Nucleus accumbens (tissue), 56 donors: Measurements from ENCODE around the gene SLC9A3.

Experiments used
- DNase-seq, 56 donors: peaks; one replicate each; lab custom pipeline; 2025; lab: John Stamatoyannopoulos, UW

SLC9A3 gene

DNA sequence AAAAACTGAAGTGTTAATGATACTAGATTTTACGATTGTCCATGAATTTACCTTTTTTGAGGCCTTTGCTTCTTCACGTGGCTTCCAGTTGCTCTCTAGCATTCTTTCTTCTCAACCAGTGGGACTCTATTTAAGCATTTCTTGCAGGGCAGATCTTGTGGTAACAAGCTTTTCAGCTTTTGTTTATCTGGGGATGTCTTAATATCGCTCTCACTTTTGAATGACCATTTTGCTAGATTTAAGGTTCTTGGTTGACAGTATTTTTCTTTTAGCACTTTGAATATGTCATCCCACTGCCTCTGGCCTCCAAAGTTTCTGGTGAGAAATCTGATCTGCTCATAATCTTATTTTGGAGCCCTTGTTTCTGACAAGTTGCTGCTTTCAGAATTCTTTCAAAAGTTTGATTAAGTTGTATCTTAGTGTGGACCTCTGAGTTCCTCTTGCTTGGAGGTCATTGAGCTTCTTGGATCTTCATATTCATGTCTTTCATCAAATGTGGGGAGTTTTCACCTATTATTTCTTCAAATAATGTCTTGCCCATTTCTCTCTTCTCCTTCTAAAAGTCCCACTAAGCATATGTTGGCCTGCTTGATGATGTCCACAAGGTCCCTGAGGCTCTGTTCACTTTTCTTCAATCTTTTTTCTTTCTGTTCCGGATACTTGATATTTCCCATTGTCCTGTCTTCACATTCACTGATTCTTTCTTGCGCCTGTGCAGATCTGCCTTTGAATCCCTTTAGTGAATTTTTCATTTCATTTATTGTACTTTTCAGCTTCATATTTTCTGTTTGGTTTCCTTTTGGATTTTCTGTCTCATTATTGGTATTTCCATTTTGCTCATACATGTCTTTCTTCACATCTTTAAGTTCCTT, 72.4 kb downstream of the SLC9A3 start:
- DNase-seq = no peak

DNA sequence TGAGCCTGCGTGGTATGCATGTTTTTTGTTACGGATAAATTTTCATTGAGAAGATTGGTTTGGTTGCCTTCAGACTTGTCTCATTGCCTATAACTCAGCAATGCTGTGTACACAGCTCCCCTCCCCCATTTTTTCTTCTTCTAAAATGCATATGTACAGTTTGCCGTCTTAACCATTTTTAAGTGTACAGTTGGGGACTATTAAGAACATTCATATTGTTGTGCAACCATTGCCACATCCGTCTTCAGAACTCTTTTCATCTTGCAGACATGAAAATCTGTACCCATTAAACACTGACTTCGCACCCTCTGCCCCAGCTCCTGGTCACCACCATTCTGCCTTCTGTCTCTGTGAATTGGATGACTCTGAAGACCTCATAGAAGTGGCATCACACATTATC, 75.1 kb downstream of the SLC9A3 start:
- DNase-seq = no peak

DNA sequence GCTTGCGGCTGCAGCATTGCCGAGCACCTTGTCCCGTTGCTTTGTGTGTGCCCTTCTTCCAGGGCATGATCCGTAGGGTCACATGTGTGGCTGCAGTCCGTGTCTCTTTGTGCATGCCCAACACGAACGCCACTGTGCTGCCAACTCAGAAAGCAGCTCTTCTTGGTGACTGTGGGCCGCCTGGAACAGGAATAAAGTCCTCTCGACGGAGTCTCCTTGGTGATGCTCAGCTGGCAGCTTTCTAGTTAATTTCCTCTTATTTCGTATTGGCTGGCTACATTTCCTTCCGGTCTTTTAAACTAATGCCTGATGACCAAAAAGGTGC, 75.5 kb downstream of the SLC9A3 start:
- peak in 36 of 56 donors; percentile 31 to 81 (median 59) for DNase-seq

DNA sequence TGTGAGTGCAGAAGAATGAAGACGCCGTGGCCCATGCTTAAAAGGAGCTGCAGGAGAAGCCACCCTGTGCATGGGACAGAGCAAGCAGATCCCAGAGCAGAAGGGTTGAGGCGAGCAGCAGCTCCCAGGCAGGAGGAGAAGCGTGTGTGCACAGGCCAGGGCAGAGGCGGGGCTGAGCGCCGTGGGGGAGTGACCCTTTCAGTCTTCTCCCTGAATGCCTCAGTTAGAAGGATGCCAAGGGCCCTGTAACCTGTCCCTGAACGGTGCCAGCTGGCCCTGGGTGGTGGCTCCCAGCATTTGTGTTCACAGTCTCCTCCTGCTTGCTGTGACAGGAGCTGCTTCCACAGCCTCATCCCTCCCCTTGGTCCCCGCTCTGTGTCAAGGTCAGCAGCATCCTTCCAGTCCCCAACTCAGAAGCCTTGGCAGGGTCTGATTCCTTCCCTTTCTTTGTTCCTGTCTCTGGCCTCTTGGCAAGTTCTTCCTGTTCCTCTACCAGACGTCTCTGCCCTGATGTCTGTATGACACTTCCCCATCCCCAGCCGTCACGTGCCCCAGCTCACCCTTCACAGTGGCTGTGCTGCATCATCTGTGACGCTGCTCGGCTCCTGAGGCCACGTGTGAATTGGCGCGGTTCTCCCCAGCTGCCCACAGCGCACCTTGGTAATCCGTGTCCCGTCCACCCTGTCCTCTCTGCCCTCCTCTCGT, 76.0 kb downstream of the SLC9A3 start:
- DNase-seq = peak in 39 of 56 donors; percentile 22 to 79 (median 58)

DNA sequence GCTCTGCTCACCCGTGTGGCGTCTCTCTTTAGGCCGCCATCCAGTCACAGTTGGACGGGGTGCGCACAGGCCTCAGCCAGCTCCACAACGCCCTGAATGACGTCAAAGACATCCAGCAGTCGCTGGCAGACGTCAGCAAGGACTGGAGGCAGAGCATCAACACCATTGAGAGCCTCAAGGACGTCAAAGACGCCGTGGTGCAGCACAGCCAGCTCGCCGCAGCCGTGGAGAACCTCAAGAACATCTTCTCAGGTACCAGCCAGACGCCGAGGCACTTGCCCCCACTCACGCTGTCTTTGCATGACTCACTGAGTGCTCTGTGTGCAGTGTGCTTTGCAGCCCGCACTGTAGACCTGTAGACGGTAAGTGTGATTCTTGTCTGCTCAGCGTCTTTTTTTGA, 76.7 kb downstream of the SLC9A3 start:
- peak in 10 of 56 donors; percentile 9 to 50 (median 32) for DNase-seq

DNA sequence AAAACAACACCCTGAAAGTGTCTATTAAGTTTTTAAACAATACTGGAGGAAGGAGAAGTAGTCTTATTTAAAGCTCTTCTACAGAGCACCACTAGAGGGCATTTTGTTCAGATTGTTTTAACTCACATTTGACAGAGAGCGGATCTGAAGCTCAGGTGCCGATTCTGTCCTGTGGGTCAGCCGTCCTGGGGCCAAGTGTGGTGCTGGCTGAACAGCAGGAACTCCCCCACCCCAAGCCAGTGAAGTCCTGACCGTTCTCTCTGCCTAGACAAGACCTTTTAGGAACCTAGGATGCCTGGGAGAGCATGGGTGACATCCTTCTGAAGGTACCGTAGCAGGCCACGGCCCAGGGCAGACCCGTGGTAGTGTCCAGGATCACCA, 77.4 kb downstream of the SLC9A3 start:
- no peak for DNase-seq

DNA sequence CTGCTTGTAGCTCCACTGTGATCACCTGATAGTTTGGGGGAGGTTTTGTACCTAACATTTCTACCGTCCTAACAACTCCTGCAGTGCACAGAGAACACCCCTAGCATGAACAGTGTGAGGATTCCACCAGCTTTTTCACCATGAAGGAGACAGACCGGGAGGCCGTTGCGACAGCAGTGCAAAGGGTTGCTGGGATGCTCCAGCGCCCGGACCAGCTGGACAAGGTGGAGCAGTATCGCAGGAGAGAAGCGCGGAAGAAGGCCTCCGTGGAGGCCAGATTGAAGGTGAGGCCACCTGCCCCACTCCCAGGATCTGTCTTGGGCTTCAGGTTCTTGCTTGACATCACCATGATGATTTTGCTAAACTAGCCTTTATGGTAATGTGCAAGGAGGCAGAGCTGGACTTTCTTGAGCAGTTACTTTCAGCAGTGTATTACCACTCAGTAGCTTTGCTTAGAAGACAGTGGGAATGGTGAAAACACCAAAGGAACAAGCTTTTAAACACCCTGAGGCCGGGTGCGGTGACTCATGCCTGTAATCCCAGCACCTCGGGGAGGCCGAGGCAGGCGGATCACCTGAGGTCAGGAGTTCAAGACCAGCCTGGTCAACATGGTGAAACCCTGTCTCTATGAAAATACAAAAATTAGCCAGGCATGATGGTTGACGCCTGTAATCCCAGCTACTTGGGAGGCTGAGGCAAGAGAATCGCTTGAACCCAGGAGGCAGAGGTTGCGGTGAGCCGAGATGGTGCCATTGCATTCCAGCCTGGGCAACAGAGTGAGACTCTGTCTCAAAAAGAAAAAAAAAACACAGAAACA, 78.0 kb downstream of the SLC9A3 start:
- DNase-seq = no peak

DNA sequence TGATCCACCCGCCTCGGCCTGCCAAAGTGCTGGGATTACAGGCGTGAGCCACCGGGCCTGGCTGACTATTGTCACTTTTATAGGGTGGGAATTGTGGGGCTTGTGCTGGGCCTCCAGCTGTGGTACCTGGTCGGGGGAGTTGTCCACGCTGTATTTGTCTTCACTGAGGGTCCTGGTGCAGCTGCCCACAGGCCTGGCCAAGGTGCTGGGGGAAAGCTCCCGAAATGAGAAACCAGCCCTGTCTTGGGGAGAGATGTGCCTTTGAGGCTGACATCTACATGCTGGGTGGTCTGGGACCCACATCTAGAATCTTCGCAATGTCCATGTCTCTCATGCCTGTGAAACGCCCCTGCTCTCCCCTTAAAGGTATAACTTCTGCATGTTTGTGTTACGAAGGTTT, 78.7 kb downstream of the SLC9A3 start:
- DNase-seq = no peak

DNA sequence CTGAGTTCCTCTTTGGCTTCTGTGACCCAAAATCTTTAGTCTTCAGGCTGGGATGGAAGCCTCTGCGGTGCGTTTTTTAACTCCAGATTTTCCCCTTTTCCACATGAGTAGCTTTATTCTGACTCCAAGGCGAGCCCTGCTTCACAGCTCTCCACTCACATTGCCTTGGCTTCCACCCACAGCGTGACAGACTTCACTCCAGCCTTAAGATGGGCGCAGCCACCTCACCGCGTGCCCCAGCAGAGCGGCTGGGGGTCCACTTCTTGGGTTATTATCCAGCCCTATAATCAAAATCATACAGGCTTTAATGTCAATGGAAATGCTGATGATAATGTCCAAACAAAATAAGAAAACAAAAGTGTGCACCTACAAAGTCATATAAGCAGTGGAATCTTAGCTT, 80.0 kb downstream of the SLC9A3 start:
- DNase-seq = no peak

DNA sequence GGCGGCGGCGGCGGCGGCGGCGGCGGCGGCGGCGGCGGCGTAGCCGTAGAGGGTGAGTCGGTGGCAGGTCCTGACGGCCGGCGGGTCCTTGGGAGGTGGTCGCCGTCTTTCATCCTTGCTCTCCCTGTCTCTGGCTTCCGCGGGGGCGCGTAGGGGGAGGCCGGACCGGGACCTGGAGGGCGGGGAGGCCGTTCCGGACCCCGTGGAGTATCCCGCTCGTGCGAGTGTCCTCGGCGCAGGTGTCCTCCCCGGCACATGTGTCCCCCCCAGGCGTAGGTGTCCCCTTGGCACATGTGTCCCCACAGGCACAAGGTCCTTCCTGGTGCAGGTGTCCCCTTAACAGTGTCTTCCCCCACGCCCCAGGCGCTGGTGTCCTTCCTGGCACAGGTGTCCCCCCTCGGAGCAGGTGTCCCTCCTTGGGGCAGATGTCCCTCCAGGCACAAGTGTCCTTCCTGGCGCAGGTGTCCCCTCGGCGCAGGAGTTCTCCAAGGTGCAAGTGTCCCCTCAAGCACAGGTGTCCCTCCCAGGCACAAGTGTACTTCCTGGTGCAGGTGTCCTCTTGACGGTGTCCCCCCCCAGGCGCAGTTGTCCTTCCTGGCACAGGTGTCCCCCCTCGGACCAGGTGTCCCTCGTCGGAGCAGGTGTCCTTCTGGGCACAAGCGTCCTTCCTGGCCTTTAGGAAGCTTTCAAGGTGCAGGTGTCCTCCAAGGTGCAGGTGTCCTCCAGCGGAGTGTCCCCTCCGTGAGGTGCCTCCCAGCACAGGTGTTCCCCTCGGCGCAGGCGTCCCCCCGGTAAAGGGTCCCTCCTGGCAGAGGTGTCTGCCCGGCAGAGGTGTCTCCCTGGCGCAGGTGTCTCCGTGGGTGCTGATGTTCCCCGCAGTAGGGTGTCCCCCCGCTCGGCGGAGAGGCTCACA, 80.8 kb downstream of the SLC9A3 start:
- peak in 5 of 56 donors; percentile 15 to 62 (median 50) for DNase-seq

DNA sequence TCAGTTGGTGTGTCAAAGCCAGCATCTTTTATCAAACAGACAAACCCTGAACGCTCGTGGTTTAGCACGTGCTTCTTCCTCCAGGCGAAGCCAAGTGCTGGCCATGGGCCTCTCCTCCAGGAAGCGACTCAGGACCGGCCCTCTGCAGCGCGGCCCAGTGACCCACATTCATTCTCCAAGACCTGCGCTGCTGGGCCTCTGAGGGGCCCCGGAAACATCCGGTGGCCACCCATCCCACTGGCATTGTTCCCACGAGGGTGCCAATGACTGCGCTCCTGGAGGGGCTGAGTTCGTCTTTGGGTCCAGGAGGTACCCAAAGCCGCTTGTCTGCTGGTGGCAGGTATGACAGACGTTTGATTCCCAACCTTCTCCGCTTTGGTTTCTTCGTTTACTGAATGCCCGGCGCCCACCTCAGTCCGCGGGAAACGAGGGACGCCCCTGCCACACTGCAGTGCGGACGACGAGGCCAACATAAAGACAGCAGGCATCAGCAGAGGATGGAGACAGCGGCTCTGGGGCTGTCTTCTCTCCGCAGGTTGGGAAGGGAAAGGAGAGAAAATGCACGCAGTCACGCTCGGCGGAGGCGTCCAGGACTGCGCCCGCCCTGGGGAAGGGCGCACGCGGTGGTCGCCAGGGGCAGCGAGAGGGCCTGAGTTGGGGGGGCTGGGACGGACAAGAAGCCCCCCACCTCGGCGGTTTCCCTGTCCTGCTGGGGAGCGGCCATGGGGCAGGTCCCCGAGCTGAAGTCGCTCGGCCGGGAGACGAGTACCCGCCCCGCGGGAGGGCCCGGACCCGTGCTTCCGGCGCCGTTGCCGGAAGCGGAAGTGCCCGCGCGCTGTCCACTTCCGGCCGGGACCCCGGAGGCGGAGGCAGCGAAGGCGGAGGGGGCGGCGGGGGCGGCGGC, 81.7 kb downstream of the SLC9A3 start, which contains the start of gene EXOC3:
Gene EXOC3, plus strand, starts transcription at position 842 of the 904 bp plus-strand sequence. CDS start 3,030 bp downstream, outside the sequence.
- DNase-seq = peak in 54 of 56 donors; percentile 21 to 85 (median 54)

DNA sequence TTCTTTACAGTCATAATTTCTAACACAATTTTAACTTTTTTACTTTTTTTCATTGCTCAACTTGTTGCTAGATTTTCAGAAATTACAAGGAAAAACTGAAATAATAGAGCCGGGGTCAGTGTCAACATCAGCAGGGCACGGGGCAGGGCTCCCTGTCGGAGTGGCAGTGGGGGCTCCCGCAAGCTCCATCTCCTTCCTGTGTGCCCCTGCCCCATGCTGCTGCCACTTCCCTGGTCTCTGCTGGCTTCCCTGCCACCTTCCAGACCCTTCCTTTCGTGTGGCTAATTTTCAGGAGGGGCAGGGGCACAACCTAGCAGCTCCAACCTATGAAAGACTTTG, 82.3 kb downstream of the SLC9A3 start:
- DNase-seq = no peak

DNA sequence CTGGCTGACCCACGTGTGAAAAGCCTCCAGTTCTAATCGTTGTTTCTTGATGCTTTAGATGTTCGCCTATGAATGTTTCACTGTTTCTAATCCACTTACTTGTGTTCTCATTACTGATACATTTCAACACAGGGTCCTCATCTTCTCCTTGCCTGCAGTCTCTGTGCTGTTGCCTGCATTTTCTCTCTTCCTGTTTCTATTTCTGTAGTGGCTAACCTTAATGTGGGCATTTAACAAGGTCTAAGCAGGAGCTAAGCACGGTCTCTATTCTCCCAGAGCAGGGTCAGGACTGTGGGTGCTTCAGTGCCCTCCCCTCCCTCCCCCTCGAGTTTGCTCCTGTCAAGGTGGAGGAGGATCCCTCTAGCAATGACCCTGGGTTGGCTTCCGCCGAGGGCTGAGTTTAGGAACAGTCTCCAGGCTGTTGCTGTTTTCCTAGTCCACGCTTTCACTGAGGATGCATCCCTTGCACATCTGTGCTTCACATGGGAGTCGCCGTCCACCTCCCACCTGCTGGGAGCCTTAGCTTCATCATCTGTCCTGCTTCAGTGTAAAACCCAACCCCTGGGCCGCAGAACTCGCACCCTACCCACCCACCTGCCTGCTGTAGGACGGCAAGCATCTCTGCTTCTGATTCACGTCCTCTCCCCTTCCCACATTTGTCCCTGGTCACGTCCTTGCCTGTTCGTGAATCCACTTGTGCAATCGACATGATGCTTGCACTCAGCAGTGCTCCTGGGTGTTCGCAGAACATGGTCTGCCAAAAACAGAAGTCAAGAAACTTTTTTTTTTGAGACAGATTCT, 83.6 kb downstream of the SLC9A3 start:
- DNase-seq = no peak

DNA sequence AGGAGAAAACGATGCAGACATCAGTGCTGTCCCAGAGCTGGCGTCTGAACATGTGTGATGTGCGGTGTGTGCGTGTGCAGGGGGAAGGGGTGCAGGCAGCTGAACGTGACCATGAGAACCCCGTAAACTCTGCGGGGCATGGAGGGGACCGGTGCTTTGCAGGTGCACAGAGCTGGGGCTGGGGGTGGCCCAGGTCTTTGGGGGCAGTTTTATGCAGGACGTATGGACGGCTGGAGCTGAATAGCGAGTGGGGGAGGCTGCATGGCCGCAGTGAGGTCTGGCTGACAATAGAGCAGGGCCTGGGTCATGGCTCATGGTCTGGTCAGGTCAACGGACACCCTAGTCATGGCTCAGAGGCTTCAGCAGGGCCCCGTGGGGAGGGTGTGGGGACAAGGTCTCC, 84.6 kb downstream of the SLC9A3 start:
- no peak for DNase-seq

DNA sequence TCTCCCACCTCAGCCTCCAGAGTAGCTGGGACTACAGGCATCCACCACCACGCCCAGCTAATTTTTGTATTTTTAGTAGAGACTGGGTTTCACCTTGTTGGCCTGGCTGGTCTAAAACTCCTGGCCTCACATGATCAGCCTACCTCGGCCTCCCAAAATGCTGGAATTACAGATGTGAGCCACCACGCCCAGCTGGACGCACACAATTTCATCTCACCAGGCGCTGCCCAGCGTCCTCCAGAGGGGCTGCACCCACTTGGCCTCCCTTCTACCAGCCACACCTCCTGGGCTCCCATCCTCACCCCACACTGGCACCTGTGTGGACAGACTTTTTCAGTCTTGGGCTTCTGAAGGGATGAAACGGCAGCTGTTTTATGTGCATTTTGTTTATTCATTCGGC, 85.1 kb downstream of the SLC9A3 start:
- no peak for DNase-seq

DNA sequence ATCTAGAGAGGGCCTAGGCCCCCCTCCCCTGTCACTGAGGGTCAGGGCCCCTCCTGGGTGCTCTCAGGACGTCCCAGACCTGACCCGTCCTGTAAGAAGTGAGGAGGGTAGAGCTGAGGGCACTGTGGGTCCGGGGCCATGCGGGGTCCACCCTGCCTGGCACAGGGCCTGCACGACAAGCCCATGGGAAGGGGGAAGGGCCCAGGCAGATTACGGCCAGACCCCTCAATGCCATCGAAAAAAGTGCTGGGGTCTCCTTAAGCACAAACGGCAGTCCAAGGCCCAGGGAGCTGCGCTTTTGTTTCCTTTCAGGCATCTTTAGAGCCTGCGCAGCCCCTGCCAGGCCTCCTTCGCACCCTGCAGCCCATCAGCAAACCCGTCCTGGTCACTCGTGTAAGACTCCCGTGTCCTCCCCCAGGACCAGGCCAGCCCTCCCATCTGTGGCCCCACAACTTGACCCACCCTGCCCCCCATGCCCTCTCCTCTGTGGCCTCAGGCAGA, 85.7 kb downstream of the SLC9A3 start:
- no peak for DNase-seq

DNA sequence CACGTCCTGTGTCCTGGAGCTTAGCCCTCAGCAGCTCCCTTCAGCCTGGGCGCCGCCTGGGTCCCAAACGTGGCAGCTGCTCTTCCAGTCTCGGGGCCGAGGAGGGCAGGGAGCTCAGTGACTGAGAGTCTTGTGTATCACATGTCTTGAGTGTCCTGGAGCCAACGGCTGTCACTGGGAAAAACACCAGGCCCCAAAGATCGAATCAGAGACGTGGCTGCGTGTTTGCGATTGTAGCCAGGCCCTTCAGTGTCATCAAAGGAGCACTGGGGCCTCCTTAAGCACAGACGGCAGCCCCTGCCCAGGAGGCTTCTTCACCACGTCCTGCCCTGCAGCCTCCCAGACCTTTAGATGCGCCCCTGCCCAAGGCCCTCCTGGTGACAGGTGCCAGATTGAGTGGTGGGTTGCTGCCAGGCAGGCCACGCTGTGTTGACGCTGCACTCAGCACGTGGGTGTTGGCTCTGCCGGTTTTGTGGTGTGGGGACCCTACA, 86.9 kb downstream of the SLC9A3 start:
- no peak for DNase-seq

DNA sequence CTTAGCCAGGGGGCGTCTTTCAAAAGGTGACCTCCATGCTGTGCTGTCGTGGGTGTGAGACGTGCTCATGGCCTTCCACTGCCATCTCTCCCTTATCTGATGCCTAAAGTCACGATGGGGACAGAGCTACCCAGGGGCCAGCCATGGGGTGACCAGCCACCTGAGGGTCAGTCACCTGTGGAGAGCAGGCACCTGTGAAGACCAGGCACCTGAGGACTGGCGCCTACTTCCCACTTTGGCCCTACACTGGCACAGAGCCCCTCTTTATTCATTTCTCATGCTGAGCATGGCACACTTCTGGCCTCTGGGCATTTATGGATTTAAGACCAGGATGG, 87.6 kb downstream of the SLC9A3 start:
- no peak for DNase-seq
